ENCODE results near the gene CYBB. TPM values are rescaled to one million over a fixed set of nuclear protein-coding genes. Genes with fewer than 3 reads are reported as not detected.

The CYBB gene
- polyA plus RNA-seq, 1 of the 3 experiments (the other 2 are of a cell fraction) = not detected

DNA sequence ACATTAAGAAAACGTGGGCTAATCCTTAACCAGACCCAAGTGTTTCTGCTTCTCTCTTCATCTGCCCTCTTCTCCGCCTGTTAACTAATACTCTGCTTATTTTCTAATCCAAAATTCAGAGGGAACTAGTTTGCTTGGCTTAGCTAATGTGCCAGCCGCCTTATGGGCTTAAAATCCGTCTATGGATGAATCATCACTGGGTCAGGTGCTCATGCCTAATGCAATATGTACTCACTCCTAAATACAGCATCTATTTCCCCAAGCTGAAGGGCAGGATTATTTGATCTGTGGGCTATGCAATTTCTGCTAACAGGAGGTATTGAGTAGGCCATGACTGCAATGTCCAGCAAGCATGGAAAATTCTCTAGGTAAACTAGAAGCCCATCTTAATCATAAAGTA lies 55.1 kb downstream of the CYBB start:
- no peak for TF ChIP-seq RFX5 (IDR thresholded peaks at IDR 0.05; ENCODE audit: low read length)
- TF ChIP-seq EZH2phosphoT487 (IDR thresholded peaks at IDR 0.05; ENCODE audit: borderline replicate concordance, low read depth) = no peak
- no peak for TF ChIP-seq EP300 (IDR thresholded peaks at IDR 0.05; ENCODE audit: borderline replicate concordance in 1 of 2, low read depth in 1 of 2, low read length in 1 of 2)
- TF ChIP-seq IRF3 (IDR thresholded peaks at IDR 0.05; ENCODE audit: low read depth, low read length) = no peak
- H3K4me3 ChIP-seq (ENCODE audit: low read depth in 2 of 2, low read length in 1 of 2) = no peak overlapping the region
- H2AFZ ChIP-seq (ENCODE audit: low read depth) = no peak overlapping the region
- no peak overlapping the region for H3K9ac ChIP-seq
- H3K4me2 ChIP-seq = no peak overlapping the region
- H3K79me2 ChIP-seq (ENCODE audit: insufficient read depth) = no peaks in the 10 kb centered on the region
- no peaks in the 10 kb centered on the region for H3K27me3 ChIP-seq (ENCODE audit: insufficient read depth)
- H3F3A ChIP-seq (replicated peaks; ENCODE audit: insufficient read depth) = no peaks in the 10 kb centered on the region
- no peaks in the 10 kb centered on the region for H3K9me2 ChIP-seq
- no peaks in the 10 kb centered on the region for H3K4me1 ChIP-seq (ENCODE audit: control insufficient read depth in 1 of 2, insufficient read depth in 2 of 2, low read depth in 1 of 2, low read length in 1 of 2)
- H3K9me3 ChIP-seq = no peaks in the 10 kb centered on the region
- 39% methylated on average over 4 of the region's 4 CpGs for WGBS (ENCODE audit: low lambda C conversion rate)
- H3K27ac ChIP-seq (ENCODE audit: low read depth in 2 of 2, low read length in 1 of 2) = no peak overlapping the region
- ChIA-PET POLR2A (no interaction called here), CTCF (interaction anchor here (2.0 kb wide), 1 partner anchor 10 kb away, joined by 9 read pairs; no protein-coding TSS in a partner anchor)
- no peak for DNase-seq
- peaks cover 0 to 3% of the 10 kb centered on the region in 2 experiments for H3K36me3 ChIP-seq (replicated peaks in 1 of 2; ENCODE audit: control insufficient read depth in 1 of 2, insufficient read depth in 2 of 2, low read length in 1 of 2)
- no peaks in the 10 kb centered on the region for H4K20me1 ChIP-seq (ENCODE audit: insufficient read depth)

DNA sequence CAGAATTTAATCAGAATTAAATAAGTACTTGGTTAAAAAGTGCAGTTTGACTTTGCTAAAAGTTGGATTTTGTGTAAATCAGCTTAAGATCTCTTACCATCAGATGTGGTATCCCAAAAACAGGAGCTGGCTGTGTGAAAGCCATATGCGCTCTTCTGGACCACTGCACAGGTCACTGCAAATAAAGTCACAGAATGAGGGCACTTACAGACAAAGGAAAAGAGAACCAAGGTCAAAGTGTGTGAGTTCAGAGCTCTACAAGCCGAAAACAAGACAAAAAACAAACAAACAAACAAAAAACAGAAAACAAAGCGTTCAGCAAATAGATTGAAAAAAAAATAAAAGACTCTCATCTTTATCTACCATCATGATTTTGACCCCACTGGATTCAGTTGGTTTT lies 61.1 kb downstream of the CYBB start:
- H3K4me2 ChIP-seq = no peak overlapping the region
- H4K20me1 ChIP-seq (ENCODE audit: insufficient read depth) = no peaks in the 10 kb centered on the region
- DNase-seq = no peak
- H3K27ac ChIP-seq (ENCODE audit: low read depth in 2 of 2, low read length in 1 of 2) = no peak overlapping the region
- no peaks in the 10 kb centered on the region for H3K9me2 ChIP-seq
- no peak overlapping the region for H3K9ac ChIP-seq
- ChIA-PET POLR2A (no interaction called here), CTCF (interaction anchor here (0.8 to 2.0 kb wide), 4 partner anchors 15 to 335 kb away, joined by 3 to 10 read pairs (median 4); a partner anchor contains a TSS)
- WGBS (ENCODE audit: low lambda C conversion rate) = 47% methylated on average over 3 of the region's 3 CpGs
- H3K4me1 ChIP-seq (ENCODE audit: control insufficient read depth in 1 of 2, insufficient read depth in 2 of 2, low read depth in 1 of 2, low read length in 1 of 2) = no peaks in the 10 kb centered on the region
- no peaks in the 10 kb centered on the region for H3F3A ChIP-seq (replicated peaks; ENCODE audit: insufficient read depth)
- H2AFZ ChIP-seq (ENCODE audit: low read depth) = no peak overlapping the region
- TF ChIP-seq RAD21 (IDR thresholded peaks at IDR 0.05; ENCODE audit: low read length) (no peak), CTCF (IDR thresholded peaks at IDR 0.05) (no peak), GABPA (IDR thresholded peaks at IDR 0.05; ENCODE audit: low read depth) (no peak), SMC3 (IDR thresholded peaks at IDR 0.05; ENCODE audit: low read depth, low read length) (no peak), TAF1 (IDR thresholded peaks at IDR 0.05; ENCODE audit: borderline replicate concordance, low read depth, low read length) (no peak), MXI1 (IDR thresholded peaks at IDR 0.05; ENCODE audit: low read depth, low read length) (no peak), FOSL2 (IDR thresholded peaks at IDR 0.05; ENCODE audit: borderline replicate concordance, low read depth) (no peak), RCOR1 (IDR thresholded peaks at IDR 0.05; ENCODE audit: low read length) (no peak), RXRA (IDR thresholded peaks at IDR 0.05; ENCODE audit: borderline replicate concordance, low read depth) (no peak)
- no peak overlapping the region for H3K4me3 ChIP-seq (ENCODE audit: low read depth in 2 of 2, low read length in 1 of 2)
- no peaks in the 10 kb centered on the region for H3K9me3 ChIP-seq
- H3K36me3 ChIP-seq (replicated peaks in 1 of 2; ENCODE audit: control insufficient read depth in 1 of 2, insufficient read depth in 2 of 2, low read length in 1 of 2) = peaks cover 0 to 9% of the 10 kb centered on the region in 2 experiments
- H3K27me3 ChIP-seq (ENCODE audit: insufficient read depth) = no peaks in the 10 kb centered on the region
- H3K79me2 ChIP-seq (ENCODE audit: insufficient read depth) = no peaks in the 10 kb centered on the region; the same call in 1 of the 2 replicates

Measured in SK-N-SH (cell line).